GM12801 (cell line): ENCODE measurements around the gene SNAP91.

Experiments used
- TF ChIP-seq, protein P1 (sequence below): IDR thresholded peaks from one replicate; pipeline ENCODE4 v1.5.1; 2011; ENCODE audit warnings: control low read depth; ENCODE audit not compliant: insufficient read length; ENCODE audit errors: extremely low read depth

SNAP91 gene

DNA sequence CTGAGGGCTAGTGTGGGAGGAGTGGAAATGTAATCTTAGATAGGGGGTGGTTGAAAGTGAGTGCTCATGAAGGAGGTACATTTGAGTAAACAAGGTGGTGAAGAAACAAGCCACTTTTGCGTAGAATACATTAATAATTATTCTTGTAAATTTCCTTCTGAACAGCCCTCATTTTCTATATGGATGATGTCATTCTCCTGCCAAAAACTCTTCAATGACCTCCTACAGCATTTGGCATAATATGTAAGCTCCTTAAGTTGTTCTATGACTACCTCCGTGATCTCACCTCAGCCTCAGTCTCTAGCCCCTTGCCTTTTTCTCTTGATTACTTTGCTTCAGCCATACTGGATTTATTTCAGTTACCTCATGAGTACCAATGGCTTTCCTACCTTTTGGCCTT is 14.0 kb upstream of the SNAP91 start:
- TF ChIP-seq, protein P1, sequence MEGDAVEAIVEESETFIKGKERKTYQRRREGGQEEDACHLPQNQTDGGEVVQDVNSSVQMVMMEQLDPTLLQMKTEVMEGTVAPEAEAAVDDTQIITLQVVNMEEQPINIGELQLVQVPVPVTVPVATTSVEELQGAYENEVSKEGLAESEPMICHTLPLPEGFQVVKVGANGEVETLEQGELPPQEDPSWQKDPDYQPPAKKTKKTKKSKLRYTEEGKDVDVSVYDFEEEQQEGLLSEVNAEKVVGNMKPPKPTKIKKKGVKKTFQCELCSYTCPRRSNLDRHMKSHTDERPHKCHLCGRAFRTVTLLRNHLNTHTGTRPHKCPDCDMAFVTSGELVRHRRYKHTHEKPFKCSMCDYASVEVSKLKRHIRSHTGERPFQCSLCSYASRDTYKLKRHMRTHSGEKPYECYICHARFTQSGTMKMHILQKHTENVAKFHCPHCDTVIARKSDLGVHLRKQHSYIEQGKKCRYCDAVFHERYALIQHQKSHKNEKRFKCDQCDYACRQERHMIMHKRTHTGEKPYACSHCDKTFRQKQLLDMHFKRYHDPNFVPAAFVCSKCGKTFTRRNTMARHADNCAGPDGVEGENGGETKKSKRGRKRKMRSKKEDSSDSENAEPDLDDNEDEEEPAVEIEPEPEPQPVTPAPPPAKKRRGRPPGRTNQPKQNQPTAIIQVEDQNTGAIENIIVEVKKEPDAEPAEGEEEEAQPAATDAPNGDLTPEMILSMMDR, result no peak

DNA sequence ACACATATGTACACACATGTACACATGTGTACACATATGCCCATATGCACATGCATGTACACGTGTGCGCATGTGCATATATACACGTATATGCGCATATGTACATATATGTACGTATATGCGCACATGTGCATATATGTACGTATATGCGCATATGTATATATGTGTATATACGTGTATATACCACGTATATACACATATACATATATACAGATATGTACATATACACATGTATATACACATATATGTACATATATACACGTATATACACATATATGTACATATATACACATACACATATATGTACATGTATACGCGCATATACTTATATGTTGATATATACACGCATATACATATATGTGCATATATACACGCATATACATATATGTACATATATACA is 8.9 kb upstream of the SNAP91 start:
- TF ChIP-seq, protein P1, result no peak

DNA sequence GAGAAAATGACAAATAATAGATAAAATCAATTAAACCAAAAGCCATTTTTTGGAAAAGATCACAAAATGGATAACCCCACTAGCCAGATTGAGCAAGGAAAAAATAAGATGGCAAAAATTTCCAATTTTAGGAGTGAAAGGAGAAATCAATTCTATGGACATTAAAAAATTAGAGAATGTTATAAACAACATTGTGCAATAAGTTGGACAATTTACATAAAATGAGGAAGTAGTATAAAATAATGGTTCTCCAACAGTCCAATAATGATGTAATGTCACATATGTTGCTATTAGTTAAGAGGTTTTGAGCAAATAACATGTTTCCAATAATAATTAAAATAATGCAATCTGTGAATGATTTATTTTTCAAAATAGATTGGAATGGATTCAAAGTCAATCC is 3.1 kb upstream of the SNAP91 start:
- TF ChIP-seq, protein P1, result no peak

DNA sequence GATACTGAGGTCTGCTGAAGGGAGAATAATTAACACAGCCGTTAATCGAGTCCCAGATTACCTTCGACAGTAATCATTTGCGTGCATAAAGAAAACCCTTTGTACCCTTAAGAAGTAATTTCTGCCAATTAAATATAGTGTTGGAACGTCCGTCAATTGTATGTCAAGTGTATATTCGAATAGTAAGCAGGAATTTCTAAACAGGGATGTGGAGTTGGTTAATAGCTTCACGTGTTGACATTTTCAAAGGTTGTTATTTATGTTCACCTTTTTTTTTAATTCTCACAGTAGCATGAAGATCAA is 798 bp upstream of the SNAP91 start:
- TF ChIP-seq, protein P1, result no peak

DNA sequence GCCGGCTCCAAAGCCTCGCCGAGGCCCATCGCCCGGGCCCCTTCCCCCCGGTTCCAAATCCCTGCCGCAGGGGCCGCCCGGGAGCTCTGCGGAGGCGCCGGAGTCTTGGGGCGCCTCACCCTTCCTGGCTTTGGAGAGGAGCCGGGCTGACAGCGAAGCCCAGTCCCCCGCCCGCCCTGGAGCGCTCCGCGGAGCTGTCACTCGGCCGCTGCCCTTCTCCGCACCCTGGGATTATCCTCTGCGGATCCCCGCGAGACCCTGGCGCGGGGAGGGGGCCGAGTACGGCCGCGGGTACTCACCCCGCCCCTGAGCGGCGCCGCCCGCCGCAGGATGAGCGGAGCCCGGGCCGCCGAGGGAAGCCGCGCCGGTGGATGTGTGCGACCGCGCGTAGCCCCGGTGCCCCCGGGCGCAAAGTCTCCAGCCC is 343 bp downstream of the SNAP91 start:
- TF ChIP-seq, protein P1, result no peak

DNA sequence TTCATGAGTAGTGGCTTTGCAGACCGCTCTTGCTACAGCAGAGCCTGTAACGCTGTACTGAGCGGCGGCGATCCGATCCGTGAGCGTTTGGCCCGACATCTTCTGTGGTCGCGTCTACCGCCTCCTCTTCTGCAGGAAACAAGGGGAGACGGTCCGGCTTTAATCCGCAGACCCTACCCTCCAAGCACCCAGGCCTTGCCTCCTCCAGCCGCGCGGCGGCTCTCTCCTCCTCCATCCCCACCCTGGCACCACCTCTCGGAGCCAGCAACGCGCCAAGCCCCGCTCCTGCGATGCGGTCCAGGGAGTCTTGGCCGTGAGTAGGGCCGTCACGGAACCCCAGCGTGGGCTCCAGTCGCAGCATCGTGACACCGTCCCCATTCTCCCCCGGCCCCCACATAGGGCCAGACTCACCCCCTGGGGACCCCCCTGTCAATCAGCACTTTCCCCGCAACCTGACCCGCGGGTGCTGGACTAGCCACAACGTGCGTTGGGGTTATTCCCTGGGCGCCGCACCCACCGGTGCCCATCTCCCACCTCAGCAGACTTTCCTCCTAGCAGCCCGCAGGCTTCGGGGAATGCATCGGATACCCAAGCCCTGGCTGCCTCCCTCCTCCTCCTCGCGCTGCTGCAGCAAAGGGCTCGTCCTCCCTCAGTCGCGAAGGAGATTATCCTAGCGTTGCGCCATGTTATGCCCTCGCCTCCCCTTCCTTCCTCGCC is 914 bp downstream of the SNAP91 start:
- TF ChIP-seq, protein P1, result no peak

DNA sequence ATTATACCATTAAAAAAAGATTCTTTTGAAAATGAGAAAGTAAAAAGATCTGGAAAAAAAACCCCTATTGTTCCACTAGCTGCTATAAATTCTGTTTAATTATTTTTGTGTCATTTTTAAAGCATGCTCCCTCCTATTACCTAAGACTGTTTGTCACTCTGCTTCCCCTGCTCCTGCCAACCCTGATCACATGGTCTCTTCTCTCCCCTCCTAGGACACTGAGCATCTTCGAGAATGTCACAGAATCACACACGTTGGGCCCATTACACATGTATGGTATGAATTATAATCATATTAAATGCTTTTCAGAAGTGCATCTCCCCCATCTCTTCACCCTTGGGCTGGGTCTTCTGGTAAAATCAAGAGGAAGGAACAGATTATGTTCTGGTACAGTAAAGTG is 6.2 kb downstream of the SNAP91 start:
- TF ChIP-seq, protein P1, result no peak
